Neural crest cell (in vitro differentiated cells): ENCODE results near the gene POLK. TPM values are rescaled to one million over a fixed set of nuclear protein-coding genes. Genes with fewer than 3 reads are reported as not detected.

Source experiments
- DNase-seq: peaks from one replicate; pipeline ENCODE4 v3.0.0; 2021; ENCODE audit warnings: low read depth, mixed read lengths, low spot score
- H3K27ac Mint-ChIP-seq: one replicate; pipeline ENCODE4 v1.8.0; 2021; ENCODE audit warnings: mild to moderate bottlenecking, mixed read lengths; ENCODE audit not compliant: unreplicated experiment
- H3K27me3 Mint-ChIP-seq: 2 replicates; pipeline ENCODE4 v1.8.0; 2021; ENCODE audit warnings: low read depth, mild to moderate bottlenecking, mixed read lengths
- H3K36me3 Mint-ChIP-seq: 2 replicates; pipeline ENCODE4 v1.8.0; 2021; ENCODE audit warnings: low read depth, mild to moderate bottlenecking, mixed read lengths
- H3K4me1 Mint-ChIP-seq: 2 replicates; pipeline ENCODE4 v1.8.0; 2021; ENCODE audit warnings: mixed read lengths
- H3K4me3 Mint-ChIP-seq: one replicate; pipeline ENCODE4 v1.8.0; 2021; ENCODE audit warnings: mild to moderate bottlenecking, mixed read lengths
- H3K9me3 Mint-ChIP-seq: 2 replicates; pipeline ENCODE4 v1.8.0; 2021; ENCODE audit warnings: mixed read lengths
- total RNA-seq: library from RNA; stranded (reverse); gene quantifications from 2 replicates; pipeline ENCODE4 v1.2.1, GENCODE V29; 2021
- TF ChIP-seq, protein P1 (sequence below): fragments of 200-600 bp; sonication (generic); conservative IDR thresholded peaks from 2 replicates; pipeline ENCODE4 v1.5.0; 2021; ENCODE audit warnings: antibody characterized with exemption, mild to moderate bottlenecking

POLK gene
- total RNA-seq, 1 donor from 2014 or later, result 19.7 TPM

DNA sequence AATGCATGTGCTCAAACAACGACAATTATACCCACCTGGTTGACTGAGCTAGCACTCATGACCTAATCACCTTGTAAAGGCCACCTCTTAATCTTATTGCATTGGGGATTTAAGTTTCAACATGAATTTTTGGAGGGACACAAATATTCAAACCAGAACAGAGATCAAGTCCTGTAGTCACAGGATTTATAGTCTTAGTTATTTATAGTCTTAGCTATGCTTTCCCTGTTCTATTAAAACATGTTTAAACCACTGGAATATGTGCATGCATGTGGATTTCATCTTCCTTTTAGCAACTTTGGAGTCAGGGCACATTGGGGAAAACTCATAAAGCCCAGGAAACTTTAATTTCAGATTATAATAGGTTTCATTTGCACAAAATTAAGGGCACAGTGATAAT lies 126.3 kb downstream of the POLK start:
- H3K9me3 Mint-ChIP-seq, result peaks cover 3% of the 10 kb centered on the region
- no peak for DNase-seq

DNA sequence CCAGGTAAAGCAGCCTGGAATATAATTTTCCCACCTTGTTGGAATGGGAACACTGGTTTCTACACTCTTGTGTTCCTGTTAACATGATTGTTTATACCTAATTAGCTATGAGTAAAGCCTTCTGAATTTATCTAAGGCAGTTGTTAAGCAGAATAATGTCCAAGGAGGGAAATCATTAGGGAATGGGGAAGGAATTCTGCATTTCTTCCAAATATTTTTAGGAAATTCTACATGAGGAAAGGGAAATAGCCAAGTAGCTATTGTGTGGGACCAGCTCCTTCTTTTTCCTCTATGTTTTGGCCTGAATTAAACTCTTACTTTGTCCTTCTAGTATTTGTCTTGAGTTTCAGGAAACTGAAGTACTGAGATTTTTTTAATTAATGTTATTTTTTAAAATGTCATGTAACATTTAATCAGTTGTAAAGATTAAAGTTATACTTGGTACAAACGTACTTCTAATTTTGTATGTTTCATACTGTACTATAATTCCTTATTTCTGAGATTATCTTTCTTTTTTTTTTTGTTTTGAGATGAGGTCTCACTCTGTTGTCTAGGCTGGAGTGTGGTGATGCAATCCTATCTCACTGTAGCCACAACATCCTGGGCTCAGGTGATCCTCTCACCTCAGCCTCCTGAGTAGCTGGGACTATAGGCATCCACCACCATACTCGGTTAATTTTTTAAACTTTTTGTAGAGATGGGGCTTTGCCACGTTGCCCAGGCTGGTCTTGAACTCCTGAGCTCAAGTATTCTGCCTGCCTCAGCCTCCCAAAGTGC lies 128.0 kb downstream of the POLK start:
- Mint-ChIP-seq H3K4me3 (no peak overlapping the region), H3K27me3 (no peaks in the 10 kb centered on the region), H3K9me3 (no peaks in the 10 kb centered on the region), H3K4me1 (peaks cover 3% of the 10 kb centered on the region), H3K27ac (no peak overlapping the region), H3K36me3 (no peaks in the 10 kb centered on the region)
- TF ChIP-seq, protein P1, sequence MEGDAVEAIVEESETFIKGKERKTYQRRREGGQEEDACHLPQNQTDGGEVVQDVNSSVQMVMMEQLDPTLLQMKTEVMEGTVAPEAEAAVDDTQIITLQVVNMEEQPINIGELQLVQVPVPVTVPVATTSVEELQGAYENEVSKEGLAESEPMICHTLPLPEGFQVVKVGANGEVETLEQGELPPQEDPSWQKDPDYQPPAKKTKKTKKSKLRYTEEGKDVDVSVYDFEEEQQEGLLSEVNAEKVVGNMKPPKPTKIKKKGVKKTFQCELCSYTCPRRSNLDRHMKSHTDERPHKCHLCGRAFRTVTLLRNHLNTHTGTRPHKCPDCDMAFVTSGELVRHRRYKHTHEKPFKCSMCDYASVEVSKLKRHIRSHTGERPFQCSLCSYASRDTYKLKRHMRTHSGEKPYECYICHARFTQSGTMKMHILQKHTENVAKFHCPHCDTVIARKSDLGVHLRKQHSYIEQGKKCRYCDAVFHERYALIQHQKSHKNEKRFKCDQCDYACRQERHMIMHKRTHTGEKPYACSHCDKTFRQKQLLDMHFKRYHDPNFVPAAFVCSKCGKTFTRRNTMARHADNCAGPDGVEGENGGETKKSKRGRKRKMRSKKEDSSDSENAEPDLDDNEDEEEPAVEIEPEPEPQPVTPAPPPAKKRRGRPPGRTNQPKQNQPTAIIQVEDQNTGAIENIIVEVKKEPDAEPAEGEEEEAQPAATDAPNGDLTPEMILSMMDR, result no peak
- no peak for DNase-seq

More for the DNA sequence above, 126.3 kb downstream of the POLK start:
- H3K36me3 Mint-ChIP-seq, result no peaks in the 10 kb centered on the region
- H3K4me3 Mint-ChIP-seq, result no peak overlapping the region
- peaks cover 3% of the 10 kb centered on the region for H3K4me1 Mint-ChIP-seq
- H3K27ac Mint-ChIP-seq, result no peak overlapping the region
- no peaks in the 10 kb centered on the region for H3K27me3 Mint-ChIP-seq
- TF ChIP-seq, protein P1, result no peak

- peaks cover 3% of the 10 kb centered on the region for H3K4me1 Mint-ChIP-seq
- H3K27me3 Mint-ChIP-seq, result no peaks in the 10 kb centered on the region
- no peak for DNase-seq
- no peak overlapping the region for H3K27ac Mint-ChIP-seq
- no peak overlapping the region for H3K4me3 Mint-ChIP-seq
- no peaks in the 10 kb centered on the region for H3K36me3 Mint-ChIP-seq
- TF ChIP-seq, protein P1, result no peak
- H3K9me3 Mint-ChIP-seq, result no peaks in the 10 kb centered on the region
Observed at GRCh38 chr5:75640395-75640794, 128.7 kb downstream of the POLK start.

GRCh38 chr5:75640826-75641225 lies 129.1 kb downstream of the POLK start:
- Mint-ChIP-seq H3K27ac (no peak overlapping the region), H3K27me3 (no peaks in the 10 kb centered on the region), H3K36me3 (no peaks in the 10 kb centered on the region), H3K4me1 (peaks cover 3% of the 10 kb centered on the region), H3K9me3 (no peaks in the 10 kb centered on the region), H3K4me3 (no peak overlapping the region)
- DNase-seq, result no peak
- TF ChIP-seq, protein P1, result no peak

DNA sequence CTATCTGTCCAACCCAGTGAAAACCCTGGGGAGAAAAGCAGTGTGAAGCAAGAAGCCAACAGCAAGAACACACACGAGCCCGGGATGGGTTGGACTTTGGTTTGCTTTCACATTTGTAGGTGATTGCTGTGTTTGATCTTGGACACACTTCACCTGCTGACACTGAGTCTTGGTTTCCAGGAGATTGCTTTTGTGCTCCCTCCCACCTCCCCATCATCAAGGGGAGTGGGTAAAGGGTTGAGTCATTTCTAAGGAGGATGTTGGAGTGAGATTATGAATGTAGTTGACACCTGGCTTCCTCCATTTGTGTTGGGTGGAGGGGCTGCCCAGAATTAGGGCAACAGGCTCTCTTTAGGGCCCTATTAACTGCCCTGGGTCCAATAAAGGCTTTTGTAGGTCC lies 137.0 kb downstream of the POLK start:
- peaks cover 3% of the 10 kb centered on the region for H3K36me3 Mint-ChIP-seq
- H3K4me3 Mint-ChIP-seq, result no peak overlapping the region
- TF ChIP-seq, protein P1, result no peak
- no peak overlapping the region for H3K27ac Mint-ChIP-seq
- H3K4me1 Mint-ChIP-seq, result no peaks in the 10 kb centered on the region
- no peaks in the 10 kb centered on the region for H3K9me3 Mint-ChIP-seq
- no peaks in the 10 kb centered on the region for H3K27me3 Mint-ChIP-seq
- DNase-seq, result no peak

Other genes with a start within 250 kb of the POLK start
- gene HMGCR, start 174.7 kb upstream of the POLK start, total RNA-seq, result 321 and 327 TPM in 2 replicates
- 24.6 and 25.5 TPM in 2 replicates for gene CERT1, start 262 bp upstream of the POLK start, total RNA-seq
- gene ANKDD1B, start 99.6 kb downstream of the POLK start, total RNA-seq, result 0.20 and 0.28 TPM in 2 replicates
- gene POC5, start 205.5 kb downstream of the POLK start, total RNA-seq, result 15.7 and 17.8 TPM in 2 replicates